GM10266 (cell line): ENCODE data around the gene SFXN2.

Experiments used
- DNase-seq: peaks from one replicate; pipeline ENCODE4 v3.0.0; 2012; ENCODE audit errors: extremely low spot score
- TF ChIP-seq, protein P1 (sequence below): IDR thresholded peaks from 2 replicates; pipeline ENCODE4 v1.5.1; 2012; ENCODE audit warnings: mild to moderate bottlenecking, low read depth; ENCODE audit not compliant: control insufficient read depth, insufficient read depth; ENCODE audit errors: missing control alignments

The SFXN2 gene

DNA sequence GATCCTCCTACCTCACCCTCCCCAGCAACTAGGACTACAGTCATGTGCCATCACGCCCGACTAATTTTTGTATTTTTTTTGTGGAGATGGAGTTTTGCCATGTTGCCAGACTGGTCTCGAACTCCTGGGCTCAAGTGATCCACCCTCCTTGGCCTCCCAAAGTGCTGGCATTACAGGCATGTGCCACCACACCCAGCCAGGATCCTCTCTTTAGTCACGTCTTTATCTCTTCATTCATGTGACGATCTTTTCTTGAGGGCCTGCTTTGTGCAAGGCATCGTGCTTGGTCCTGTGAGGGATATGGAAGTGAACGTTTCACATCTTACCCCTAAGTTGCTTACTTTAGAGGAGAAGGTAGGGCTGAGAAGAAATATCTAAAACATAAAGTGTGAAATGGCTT lies 50.9 kb downstream of the SFXN2 start:
- TF ChIP-seq, protein P1, sequence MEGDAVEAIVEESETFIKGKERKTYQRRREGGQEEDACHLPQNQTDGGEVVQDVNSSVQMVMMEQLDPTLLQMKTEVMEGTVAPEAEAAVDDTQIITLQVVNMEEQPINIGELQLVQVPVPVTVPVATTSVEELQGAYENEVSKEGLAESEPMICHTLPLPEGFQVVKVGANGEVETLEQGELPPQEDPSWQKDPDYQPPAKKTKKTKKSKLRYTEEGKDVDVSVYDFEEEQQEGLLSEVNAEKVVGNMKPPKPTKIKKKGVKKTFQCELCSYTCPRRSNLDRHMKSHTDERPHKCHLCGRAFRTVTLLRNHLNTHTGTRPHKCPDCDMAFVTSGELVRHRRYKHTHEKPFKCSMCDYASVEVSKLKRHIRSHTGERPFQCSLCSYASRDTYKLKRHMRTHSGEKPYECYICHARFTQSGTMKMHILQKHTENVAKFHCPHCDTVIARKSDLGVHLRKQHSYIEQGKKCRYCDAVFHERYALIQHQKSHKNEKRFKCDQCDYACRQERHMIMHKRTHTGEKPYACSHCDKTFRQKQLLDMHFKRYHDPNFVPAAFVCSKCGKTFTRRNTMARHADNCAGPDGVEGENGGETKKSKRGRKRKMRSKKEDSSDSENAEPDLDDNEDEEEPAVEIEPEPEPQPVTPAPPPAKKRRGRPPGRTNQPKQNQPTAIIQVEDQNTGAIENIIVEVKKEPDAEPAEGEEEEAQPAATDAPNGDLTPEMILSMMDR, result no peak
- DNase-seq, result no peak

DNA sequence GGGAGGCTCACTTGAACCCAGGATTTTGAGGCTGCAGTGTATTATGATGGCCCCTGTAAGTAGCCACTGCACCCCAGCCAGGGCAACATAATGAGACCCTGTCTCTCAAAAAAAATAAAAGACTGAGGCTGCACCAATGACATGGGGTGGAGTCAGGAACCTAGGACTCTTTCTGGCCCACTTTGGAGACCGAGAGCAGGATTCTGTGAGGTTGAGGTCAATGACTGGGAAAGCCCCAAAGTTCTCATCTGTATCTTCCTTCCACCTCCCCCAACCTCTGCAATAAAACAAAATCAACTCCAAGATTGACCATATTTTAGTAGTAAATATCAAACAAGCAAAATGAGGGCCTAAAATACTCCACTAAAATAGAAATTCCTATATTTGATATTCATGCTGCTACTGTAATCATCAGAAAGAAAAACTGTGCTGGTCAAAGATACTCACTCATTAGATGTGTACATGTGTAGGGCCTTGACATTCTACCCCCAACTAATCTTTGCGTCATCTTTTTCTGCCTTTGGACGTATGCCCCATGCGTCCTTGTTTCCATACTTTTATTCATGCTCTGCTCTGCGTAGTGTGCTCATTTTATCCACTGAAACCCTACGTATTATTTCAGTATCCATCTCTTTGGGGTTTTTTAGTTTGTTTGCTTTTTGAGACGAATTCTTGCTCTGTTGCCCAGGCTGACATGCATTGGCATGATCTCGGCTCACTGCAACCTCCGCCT lies 53.2 kb downstream of the SFXN2 start:
- no peak for DNase-seq
- TF ChIP-seq, protein P1, result no peak

DNA sequence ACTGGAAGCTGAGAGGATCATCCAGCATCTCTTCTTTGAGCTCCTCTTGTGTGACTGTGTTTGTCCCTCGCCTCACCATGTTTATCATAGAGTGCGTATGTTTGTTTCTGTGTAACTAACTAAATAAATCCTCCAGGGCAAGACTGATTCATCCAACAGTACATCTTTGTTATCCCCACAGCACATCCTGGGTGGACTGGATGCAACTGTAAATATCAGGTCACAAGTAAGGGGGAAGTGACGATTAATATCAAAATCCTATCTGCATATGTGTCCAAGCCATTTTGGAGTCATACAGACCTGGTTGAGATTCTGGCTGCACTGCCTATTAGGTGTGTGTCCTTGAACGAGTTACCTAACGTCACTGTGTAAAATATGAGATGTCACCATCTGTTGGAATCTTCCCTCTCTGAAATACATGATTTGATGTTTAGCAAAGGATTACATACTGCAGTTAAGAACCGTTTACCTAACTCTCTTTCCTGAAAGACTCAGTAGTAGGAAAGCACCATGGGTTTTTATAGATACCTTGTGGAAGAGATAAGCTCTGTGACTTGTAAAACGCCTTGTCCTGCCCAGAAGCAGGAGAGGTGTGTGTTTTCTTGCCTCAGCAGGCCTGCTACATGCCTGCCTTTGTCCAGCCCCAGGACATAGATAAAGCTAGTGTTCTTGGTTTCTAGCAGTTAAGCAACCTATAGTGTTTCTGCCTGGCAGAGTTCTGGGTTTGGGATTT lies 55.1 kb downstream of the SFXN2 start:
- no peak for DNase-seq
- TF ChIP-seq, protein P1, result no peak

DNA sequence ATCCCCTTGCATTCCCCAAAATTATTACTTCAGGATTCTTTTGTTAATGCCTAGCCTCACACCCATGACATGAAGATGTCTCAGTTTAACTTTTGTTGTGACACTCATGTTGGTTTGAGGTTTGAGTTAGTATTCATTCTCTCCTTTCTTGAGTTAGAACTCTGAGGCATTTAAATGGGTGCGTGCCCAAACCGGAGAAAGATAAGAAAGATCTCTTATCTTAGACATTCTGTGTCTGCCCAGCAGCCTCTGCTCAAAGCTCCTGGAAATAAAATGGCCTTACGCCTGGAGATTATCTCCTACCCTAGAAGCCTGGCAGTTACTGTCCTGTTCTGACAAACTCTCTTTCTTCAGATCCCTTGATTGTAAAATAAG lies 55.7 kb downstream of the SFXN2 start:
- TF ChIP-seq, protein P1, result no peak
- DNase-seq, result no peak

DNA sequence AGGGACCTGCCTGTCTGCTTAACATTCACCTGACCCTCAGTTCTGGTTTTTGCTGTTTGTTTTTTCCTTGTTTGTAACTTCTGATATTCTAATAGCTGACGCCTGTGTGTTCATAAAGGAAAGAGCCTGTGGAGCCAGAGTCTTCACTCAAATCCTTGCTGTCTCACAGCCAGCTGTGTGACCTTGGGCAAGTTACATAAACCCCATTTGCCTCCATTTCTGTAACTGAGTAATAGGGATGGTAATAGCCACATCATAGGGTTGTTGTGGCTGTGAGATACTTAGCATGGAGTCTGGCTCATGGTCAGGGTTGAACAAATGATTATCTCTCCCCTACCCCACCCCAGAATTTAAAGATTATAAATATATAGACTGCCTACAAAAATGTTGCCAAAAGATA lies 56.4 kb downstream of the SFXN2 start:
- DNase-seq, result no peak
- TF ChIP-seq, protein P1, result no peak

DNA sequence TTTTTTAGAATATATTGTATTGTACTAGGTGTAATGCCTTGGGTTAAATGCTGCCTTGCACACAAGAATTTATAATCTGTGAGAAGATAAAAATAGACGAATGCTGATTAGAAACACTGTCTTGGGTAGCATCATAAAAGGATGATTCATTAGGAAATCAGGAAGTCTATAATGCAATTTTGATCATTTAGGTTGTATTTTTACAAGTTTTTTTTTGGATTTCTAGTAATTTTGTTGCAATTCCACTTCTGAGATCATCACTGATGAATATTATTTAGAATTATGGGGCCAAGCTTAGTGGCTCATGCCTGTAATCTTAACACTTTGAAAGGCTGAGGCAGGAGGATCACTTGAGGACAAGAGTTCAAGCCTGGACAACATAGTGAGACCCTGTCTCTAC lies 58.9 kb downstream of the SFXN2 start:
- TF ChIP-seq, protein P1, result no peak
- no peak for DNase-seq

DNA sequence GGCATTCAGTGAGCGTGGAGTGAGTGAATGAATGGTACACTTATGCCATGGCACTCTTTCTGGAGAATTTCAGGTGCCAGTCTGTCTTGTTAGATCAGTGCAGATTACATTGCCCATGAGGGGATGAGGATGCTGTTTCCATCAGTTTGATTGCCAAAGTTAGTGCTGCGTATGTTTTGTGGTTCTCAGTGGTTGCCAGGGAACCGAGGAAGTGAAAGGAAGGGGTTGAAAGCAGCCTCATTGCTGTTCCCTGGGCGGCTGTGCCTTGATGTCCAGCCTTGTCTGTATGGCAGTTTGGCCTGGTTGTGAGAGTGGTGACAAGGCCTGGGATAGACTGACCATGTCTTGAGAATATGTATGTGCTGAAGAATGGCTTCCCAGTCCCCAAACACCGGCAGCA lies 59.5 kb downstream of the SFXN2 start:
- DNase-seq, result no peak

More for the DNA sequence above, 59.5 kb downstream of the SFXN2 start:
- TF ChIP-seq, protein P1, result no peak
